Measurements from ENCODE around the gene GCDH.

GRCh38 chr19:12856653-12857052, 34.3 kb upstream of the GCDH start:
- no peak for TF ChIP-seq EZH2phosphoT487 (IDR thresholded peaks at IDR 0.05; ENCODE audit: insufficient read depth, low read depth)
- TF ChIP-seq EZH2 (IDR thresholded peaks at IDR 0.05; ENCODE audit: insufficient read depth, poor library complexity, severe bottlenecking): no peak

Measured in GM23248 (cell line).